Glutamatergic neuron (in vitro differentiated cells): ENCODE data around the gene KLHL17. TPM values are rescaled to one million over a fixed set of nuclear protein-coding genes. Genes with fewer than 3 reads are reported as not detected.
"Not testable (repeated sequence)": the region's sequence is repeated elsewhere in the genome, so short reads cannot be mapped to it uniquely, and the experiment has no call there.

ENCODE experiments used
- DNase-seq: peaks from one replicate; pipeline ENCODE4 v3.0.0; 2022
- H3K27ac Mint-ChIP-seq: one replicate; pipeline ENCODE4 v1.8.0; 2020; ENCODE audit warnings: mild to moderate bottlenecking, mixed read lengths, inconsistent platforms; ENCODE audit not compliant: unreplicated experiment
- H3K27me3 Mint-ChIP-seq: one replicate; pipeline ENCODE4 v1.8.0; 2020; ENCODE audit warnings: mild to moderate bottlenecking, moderate library complexity, mixed read lengths, inconsistent platforms; ENCODE audit not compliant: unreplicated experiment
- H3K36me3 Mint-ChIP-seq: one replicate; pipeline ENCODE4 v1.8.0; 2020; ENCODE audit warnings: mild to moderate bottlenecking, mixed read lengths, inconsistent platforms; ENCODE audit not compliant: unreplicated experiment
- H3K4me1 Mint-ChIP-seq: one replicate; pipeline ENCODE4 v1.8.0; 2020; ENCODE audit warnings: mild to moderate bottlenecking, low read depth, mixed read lengths, inconsistent platforms; ENCODE audit not compliant: unreplicated experiment
- H3K4me3 Mint-ChIP-seq: one replicate; pipeline ENCODE4 v1.8.0; 2020; ENCODE audit warnings: mild to moderate bottlenecking, mixed read lengths, inconsistent platforms; ENCODE audit not compliant: unreplicated experiment
- H3K9me3 Mint-ChIP-seq: one replicate; pipeline ENCODE4 v1.8.0; 2020; ENCODE audit warnings: mild to moderate bottlenecking, moderate library complexity, mixed read lengths, inconsistent platforms; ENCODE audit not compliant: unreplicated experiment
- CTCF ChIP-seq: fragments of 200-600 bp; sonication (generic); IDR thresholded peaks from one replicate; pipeline ENCODE4 v1.5.0; 2021; ENCODE audit not compliant: partially characterized antibody, unreplicated experiment
- total RNA-seq: library from RNA; stranded (reverse); fragmentation: NEBNext Ultra II Directional; extraction: Animal tissue kit (Norgen Biotek cat#: 25700); gene quantifications from one replicate; pipeline ENCODE4 v1.2.1, GENCODE V29; 2021; ENCODE audit not compliant: unreplicated experiment

The KLHL17 gene
- total RNA-seq, 1 donor from 2014 or later, result 103 TPM

GRCh38 chr1:991895-992294 lies 31.5 kb downstream of the KLHL17 start:
- no peak overlapping the region for H3K4me3 Mint-ChIP-seq
- DNase-seq, result no peak
- peaks cover 30% of the 10 kb centered on the region for H3K9me3 Mint-ChIP-seq
- H3K36me3 Mint-ChIP-seq, result peaks cover 36% of the 10 kb centered on the region
- no peak overlapping the region for H3K27ac Mint-ChIP-seq
- H3K4me1 Mint-ChIP-seq, result peaks cover 3% of the 10 kb centered on the region
- TF ChIP-seq CTCF, result no peak
- H3K27me3 Mint-ChIP-seq, result peaks cover 8% of the 10 kb centered on the region

- Mint-ChIP-seq H3K9me3 (peaks cover 32% of the 10 kb centered on the region), H3K36me3 (peaks cover 36% of the 10 kb centered on the region), H3K27ac (no peak overlapping the region), H3K4me3 (peak overlapping the region; percentile 2), H3K4me1 (peaks cover 4% of the 10 kb centered on the region), H3K27me3 (peaks cover 9% of the 10 kb centered on the region)
- no peak for TF ChIP-seq CTCF
- no peak for DNase-seq
These were observed 32.0 kb downstream of the KLHL17 start for GRCh38 chr1:992362-992761.

GRCh38 chr1:993379-993995 lies 33.1 kb downstream of the KLHL17 start:
- H3K9me3 Mint-ChIP-seq, result peaks cover 27% of the 10 kb centered on the region
- peaks cover 9% of the 10 kb centered on the region for H3K27me3 Mint-ChIP-seq

GRCh38 chr1:994546-994945 lies 34.2 kb downstream of the KLHL17 start:
- H3K4me1 Mint-ChIP-seq, H3K27ac Mint-ChIP-seq, DNase-seq, H3K4me3 Mint-ChIP-seq, H3K27me3 Mint-ChIP-seq: not testable (repeated sequence)
- Mint-ChIP-seq H3K9me3 (peaks cover 21% of the 10 kb centered on the region), H3K36me3 (peaks cover 21% of the 10 kb centered on the region)

More at GRCh38 chr1:993379-993995, 33.1 kb downstream of the KLHL17 start:
- no peak for TF ChIP-seq CTCF
- Mint-ChIP-seq H3K27ac (no peak overlapping the region), H3K4me3 (no peak overlapping the region), H3K36me3 (peaks cover 29% of the 10 kb centered on the region), H3K4me1 (peaks cover 4% of the 10 kb centered on the region)
- DNase-seq, result no peak

- H3K36me3 Mint-ChIP-seq, result peaks cover 17% of the 10 kb centered on the region
- H3K4me3 Mint-ChIP-seq, result peak overlapping the region; percentile 56
- peak overlapping the region; percentile 41 for H3K27ac Mint-ChIP-seq
- peaks cover 4% of the 10 kb centered on the region for H3K4me1 Mint-ChIP-seq
- H3K9me3 Mint-ChIP-seq, result peaks cover 21% of the 10 kb centered on the region
- no peak for DNase-seq
- peaks cover 9% of the 10 kb centered on the region for H3K27me3 Mint-ChIP-seq
- no peak for TF ChIP-seq CTCF
These were observed 35.6 kb downstream of the KLHL17 start for GRCh38 chr1:995665-996633.
